Heart left ventricle (tissue), 16 donors: ENCODE data around the gene SEMA4G. TPM values are rescaled to one million over a fixed set of nuclear protein-coding genes. Genes with fewer than 3 reads are reported as not detected.

ENCODE experiments used
- ATAC-seq, 4 donors: fragments of 200-7000 bp; cut with Tn5 transposase; one replicate each; pipeline ENCODE4 v1.9.1; 2020 to 2022; ENCODE audit warnings: moderate library complexity in 4 of 4, mild to moderate bottlenecking in 3 of 4, moderate number of reproducible peaks in 1 of 4
- DNase-seq, 5 donors: peaks; one replicate each; pipeline ENCODE4 v3.0.0-alpha.2; 2020
- H3K27ac ChIP-seq, 12 donors: fragments of 200-600 bp; sonication (generic) in 4 of 12; one replicate each; pipeline versions ENCODE4 v1.5.0 to v1.8.0; 2016 to 2022; ENCODE audit warnings: mild to moderate bottlenecking in 2 of 12
- H3K27me3 ChIP-seq, 9 donors: fragments of 200-600 bp; sonication (generic) in 2 of 9; one replicate each; pipeline versions ENCODE4 v1.5.1 to v1.8.0; 2016 to 2022; ENCODE audit warnings: mild to moderate bottlenecking in 3 of 9
- H3K36me3 ChIP-seq, 9 donors: fragments of 200-600 bp; sonication (generic) in 2 of 9; one replicate each; pipeline versions ENCODE4 v1.5.0 to v1.8.0; 2018 to 2022; ENCODE audit warnings: mild to moderate bottlenecking in 2 of 9
- H3K4me1 ChIP-seq, 12 donors: fragments of 200-600 bp; sonication (generic) in 4 of 12; one replicate each; pipeline versions ENCODE4 v1.5.0 to v1.8.0; 2016 to 2022; ENCODE audit warnings: mild to moderate bottlenecking in 3 of 12
- H3K4me3 ChIP-seq, 12 donors: fragments of 200-600 bp; sonication (generic) in 4 of 12; one replicate each; pipeline versions ENCODE4 v1.5.0 to v1.8.0; 2017 to 2022; ENCODE audit warnings: mild to moderate bottlenecking in 9 of 12, moderate library complexity in 4 of 12
- H3K9me3 ChIP-seq, 12 donors: fragments of 200-600 bp; sonication (generic) in 4 of 12; one replicate each; pipeline versions ENCODE4 v1.5.0 to v1.8.0; 2016 to 2022; ENCODE audit warnings: mild to moderate bottlenecking in 1 of 12
- CTCF ChIP-seq, 12 donors: fragments of 200-600 bp; sonication (generic) in 4 of 12; IDR thresholded peaks; one replicate each; pipeline versions ENCODE4 v1.5.0 to v1.8.0; 2018 to 2022; ENCODE audit warnings: antibody characterized with exemption in 12 of 12, mild to moderate bottlenecking in 5 of 12
- POLR2A ChIP-seq, 2 donors: fragments of 450-650 bp; IDR thresholded peaks; one replicate each; pipeline ENCODE4 v1.6.1; 2017; ENCODE audit warnings: antibody characterized with exemption in 2 of 2, mild to moderate bottlenecking in 2 of 2, moderate library complexity in 2 of 2
- WGBS, 4 donors: extraction: QIAGEN DNeasy Blood & Tissue Kit in 2 of 4; methylation state at CpG; one replicate each; pipeline versions ENCODE4 v1.1.5 to v1.1.7; 2013 to 2018; 5-methylcytosine and 5-hydroxymethylcytosine counted together
- intact Hi-C, 10 donors: fragments of 100-400 bp; cut with DNase I; formaldehyde crosslinking; loops; one replicate each; pipeline versions ENCODE4 v1.11.1 to v1.14.2; 2022
- polyA plus RNA-seq, 2 donors: library from polyadenylated mRNA; stranded (reverse); fragments of 200-250 nt; gene quantifications; one replicate each; pipeline ENCODE4 v1.2.3, GENCODE V29; 2013
- total RNA-seq, 9 donors: library from RNA; depleted of rRNA in 2 of 9; stranded (reverse); fragments of >200 nt in 2 of 9; fragmentation: NEBNext Ultra II Directional in 3 of 9; extraction: Animal tissue kit (Norgen Biotek cat#: 25700) in 3 of 9; gene quantifications; one replicate each; pipeline versions ENCODE4 v1.1.0 to v1.2.4, GENCODE V29; 2016 to 2023
- donor health status: ischemic (EF 13 %, LVEDD 7.1; RV severe dilation, severe dysfunction).
- donor health status: healthy with polysubstance abuse.
- donor health status: DM: no; HTN: yes; CAD: no.
- donor health status: DM: no; HTN: no; CAD: no.
- donor health status: ischemic (EF 25% LVEDD 6.9; RV normal size, moderate dysfunction).
- donor health status: ischemic (EF 25% LVEDD 5.7; RV mildly dilated, moderate dysfunction).
- donor health status: healthy.
- donor health status: DM: yes; HTN: yes; CAD: no.
- donor health status: ischemic (EF 35%, LVEDD 5.7; RV mildly dilated, moderate dysfunction).
- donor health status: nonischemic (EF 11% LVEDD 7.7; RV severe dilation, severe dysfunction).
- donor health status: DM: yes; HTN: yes; CAD: no.
- donor health status: PGD.
- donor health status: ischemic (EF 29% LVEDD 5.4; RV normal size, mild dysfunction).
- donor health status: nonischemic (EF 23%, LVEDD 6.1; RV moderate dilation, normal function).

The SEMA4G gene
- total and polyA plus RNA-seq, 11 donors: 0.22 to 1.8 (median 1.00) TPM

DNA sequence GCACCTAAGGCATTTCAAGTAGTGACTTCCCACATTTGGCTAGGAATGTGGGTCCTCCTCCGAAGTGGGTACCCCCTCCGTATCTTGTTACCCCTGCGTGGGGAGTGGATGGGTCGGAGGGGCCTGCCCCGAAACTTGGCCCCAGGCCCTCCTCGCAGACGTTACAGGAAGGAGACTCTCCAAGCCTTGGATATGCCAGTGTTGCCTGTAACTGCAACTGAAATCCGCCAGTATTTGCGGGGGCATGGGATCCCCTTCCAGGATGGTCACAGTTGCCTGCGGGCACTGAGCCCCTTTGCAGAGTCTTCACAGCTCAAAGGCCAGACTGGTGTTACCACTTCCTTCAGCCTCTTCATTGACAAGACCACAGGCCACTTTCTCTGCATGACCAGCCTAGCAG, 18.9 kb downstream of the SEMA4G start:
- intact Hi-C loops: loop anchor here in 2 of 10 donors (5.0 kb wide), 2 partner anchors 39 to 44 kb away; partner anchors contain the start of genes PDZD7 (in 1 of the 2) and SFXN3 (in 1 of the 2)
- Histone ChIP-seq H3K36me3 (peaks cover 0 to 56% (median 38%) of the 10 kb centered on the region in 9 donors), H3K4me1 (peaks cover 0 to 31% (median 23%) of the 10 kb centered on the region in 12 donors), H3K27me3 (no peaks in the 10 kb centered on the region), H3K9me3 (no peaks in the 10 kb centered on the region), H3K27ac (peak overlapping the region in 1 of 12 donors; percentile 84), H3K4me3 (peak overlapping the region; percentile 69 to 97 (median 87))
- 60 to 66% (median 62%) methylated on average over 7 to 10 of the region's 10 CpGs for WGBS, 4 donors
- ATAC-seq (no peak), DNase-seq (no peak)
- TF ChIP-seq CTCF (IDR thresholded peaks at IDR 0.05): no peak
- no peak for TF ChIP-seq POLR2A (IDR thresholded peaks at IDR 0.05)

DNA sequence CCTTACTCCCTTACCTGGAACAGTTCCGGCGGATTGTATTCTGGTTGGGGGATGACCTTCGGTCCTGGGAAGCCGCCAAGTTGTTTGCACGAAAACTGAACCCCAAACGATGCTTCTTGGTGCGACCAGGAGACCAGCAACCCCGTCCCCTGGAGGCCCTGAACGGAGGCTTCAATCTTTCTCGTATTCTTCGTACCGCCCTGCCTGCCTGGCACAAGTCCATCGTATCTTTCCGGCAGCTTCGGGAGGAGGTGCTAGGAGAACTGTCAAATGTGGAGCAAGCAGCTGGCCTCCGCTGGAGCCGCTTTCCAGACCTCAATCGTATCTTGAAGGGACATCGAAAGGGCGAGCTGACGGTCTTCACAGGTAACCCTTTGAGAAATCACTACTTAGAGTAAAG, 19.8 kb downstream of the SEMA4G start:
- no peak for DNase-seq
- 85 to 93% (median 90%) methylated on average over 21 of the region's 21 CpGs for WGBS, 4 donors
- ATAC-seq: no peak
- Histone ChIP-seq H3K36me3 (peaks cover 0 to 55% (median 37%) of the 10 kb centered on the region in 9 donors), H3K4me1 (peaks cover 0 to 31% (median 23%) of the 10 kb centered on the region in 12 donors), H3K27me3 (no peaks in the 10 kb centered on the region), H3K9me3 (no peaks in the 10 kb centered on the region), H3K4me3 (no peak overlapping the region), H3K27ac (no peak overlapping the region)
- no peak for TF ChIP-seq POLR2A (IDR thresholded peaks at IDR 0.05)
- TF ChIP-seq CTCF (IDR thresholded peaks at IDR 0.05): no peak
- intact Hi-C loops: loop anchor here in 2 of 10 donors (5.0 kb wide), 2 partner anchors 38 to 43 kb away; partner anchors contain the start of genes PDZD7 (in 1 of the 2) and SFXN3 (in 1 of the 2)

DNA sequence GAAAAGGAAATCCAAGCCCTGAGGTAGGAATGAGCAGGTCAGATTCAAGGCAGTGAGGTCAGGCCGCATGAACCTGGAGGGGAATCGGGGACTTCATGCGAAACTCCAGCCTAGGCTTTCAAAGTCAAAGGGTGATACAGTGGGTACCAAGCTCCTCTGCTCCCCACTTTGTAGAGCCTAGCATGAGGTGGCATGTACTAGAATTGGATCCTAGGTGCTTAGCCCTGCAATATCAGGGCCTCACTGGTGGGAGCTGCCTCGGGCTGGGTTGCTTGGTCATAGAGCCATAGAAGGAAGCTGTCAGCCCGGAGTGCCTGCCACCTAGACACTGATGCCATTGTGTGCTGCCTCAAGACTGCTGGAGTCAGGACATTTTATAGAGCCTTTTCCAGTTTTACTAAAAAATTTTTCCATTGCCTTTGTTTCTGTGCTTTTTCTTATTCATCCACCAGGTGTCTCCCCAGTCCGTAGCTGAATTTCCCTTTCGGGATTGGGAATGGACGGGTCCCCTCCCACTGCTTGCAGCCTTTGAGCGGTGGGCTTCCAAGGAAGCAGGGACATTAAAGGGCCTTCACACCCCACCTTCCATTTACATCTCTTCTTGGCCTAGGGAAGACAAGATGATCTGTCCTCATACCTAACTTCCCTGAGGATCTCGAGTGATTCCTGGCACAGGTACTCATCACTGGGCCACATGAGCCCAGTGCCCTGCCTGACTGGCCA, 24.8 kb downstream of the SEMA4G start:
- DNase-seq: no peak
- Histone ChIP-seq H3K9me3 (no peaks in the 10 kb centered on the region), H3K27ac (no peak overlapping the region), H3K36me3 (peaks cover 0 to 46% (median 32%) of the 10 kb centered on the region in 9 donors), H3K4me1 (peaks cover 0 to 28% (median 14%) of the 10 kb centered on the region in 12 donors), H3K27me3 (no peaks in the 10 kb centered on the region), H3K4me3 (no peak overlapping the region)
- TF ChIP-seq POLR2A (IDR thresholded peaks at IDR 0.05) (no peak), CTCF (IDR thresholded peaks at IDR 0.05) (peak; percentile 43 to 87 (median 68))
- WGBS, 4 donors: 55 to 59% (median 56%) methylated on average over 10 of the region's 10 CpGs
- ATAC-seq: no peak
- intact Hi-C loops: loop anchor here in 7 of 10 donors (1.0 to 10.0 kb wide), 4 partner anchors 19 to 71 kb away; partner anchors contain the start of gene KAZALD1 (in 1 of the 7)

- 46 to 80% (median 69%) methylated on average over 6 of the region's 6 CpGs for WGBS, 4 donors
- intact Hi-C loops: loop anchor here in 5 of 10 donors (1.0 to 10.0 kb wide), 6 partner anchors 18 to 72 kb away; partner anchors contain the start of genes KAZALD1 (in 3 of the 5), PDZD7 (in 1 of the 5) and SFXN3 (in 1 of the 5)
Measured at GRCh38 chr10:100995181-100995580, 25.9 kb downstream of the SEMA4G start.

More at GRCh38 chr10:100995181-100995580, 25.9 kb downstream of the SEMA4G start:
- H3K27ac ChIP-seq: no peak overlapping the region
- no peak for ATAC-seq
- H3K27me3 ChIP-seq: no peaks in the 10 kb centered on the region
- H3K36me3 ChIP-seq: peaks cover 0 to 36% (median 25%) of the 10 kb centered on the region in 9 donors
- no peak for DNase-seq
- no peaks in the 10 kb centered on the region for H3K9me3 ChIP-seq
- H3K4me1 ChIP-seq: peaks cover 0 to 30% (median 13%) of the 10 kb centered on the region in 12 donors
- H3K4me3 ChIP-seq: no peak overlapping the region
- TF ChIP-seq POLR2A (IDR thresholded peaks at IDR 0.05) (no peak), CTCF (IDR thresholded peaks at IDR 0.05) (no peak)
